GM21381 (cell line): ENCODE measurements around the gene XPC.

Source experiments
- ATAC-seq: cut with Tn5 transposase; IDR thresholded peaks from one replicate; pipeline ENCODE4 v1.9.1; 2021; ENCODE audit warnings: mild to moderate bottlenecking, moderate library complexity; ENCODE audit not compliant: unreplicated experiment

XPC gene

GRCh38 chr3:14135581-14135980 is 42.8 kb downstream of the XPC start:
- no peak for ATAC-seq

GRCh38 chr3:14134291-14134690 is 44.1 kb downstream of the XPC start:
- ATAC-seq: no peak

GRCh38 chr3:14133876-14134275 is 44.5 kb downstream of the XPC start:
- ATAC-seq: no peak

- ATAC-seq: no peak
Measured at GRCh38 chr3:14133188-14133800, 45.1 kb downstream of the XPC start.

GRCh38 chr3:14132689-14133088 is 45.7 kb downstream of the XPC start:
- ATAC-seq: no peak

- ATAC-seq: no peak
Measured at GRCh38 chr3:14132120-14132519, 46.3 kb downstream of the XPC start.

- ATAC-seq: no peak
Measured at GRCh38 chr3:14131134-14131533, 47.3 kb downstream of the XPC start.

- ATAC-seq: no peak
Measured at GRCh38 chr3:14130707-14131106, 47.7 kb downstream of the XPC start.

- ATAC-seq: no peak
Measured at GRCh38 chr3:14130230-14130629, 48.2 kb downstream of the XPC start.

- ATAC-seq: no peak
Measured at GRCh38 chr3:14129296-14129695, 49.1 kb downstream of the XPC start.

GRCh38 chr3:14128724-14129123 is 49.7 kb downstream of the XPC start:
- no peak for ATAC-seq

- no peak for ATAC-seq
Measured at GRCh38 chr3:14127516-14128161, 50.8 kb downstream of the XPC start.

GRCh38 chr3:14126887-14127505 is 51.4 kb downstream of the XPC start:
- no peak for ATAC-seq

GRCh38 chr3:14126017-14126886 is 52.1 kb downstream of the XPC start:
- ATAC-seq: no peak

- peak; percentile 28 for ATAC-seq
Measured at GRCh38 chr3:14125193-14126016, 53.0 kb downstream of the XPC start.

GRCh38 chr3:14124615-14125192 is 53.7 kb downstream of the XPC start, which contains the start of the genes CHCHD4 and TMEM43:
Gene CHCHD4 (minus strand): TSS chr3:14124870. CDS start chr3:14124676, 194 bp downstream.
Gene TMEM43 (plus strand): TSS chr3:14125052. CDS start chr3:14125194, 142 bp downstream.
- ATAC-seq: peak; percentile 84

- peak; percentile 42 for ATAC-seq
Measured at GRCh38 chr3:14124223-14124614, 54.2 kb downstream of the XPC start.

GRCh38 chr3:14123308-14124222 is 54.8 kb downstream of the XPC start:
- no peak for ATAC-seq

GRCh38 chr3:14122301-14122700 is 56.1 kb downstream of the XPC start:
- ATAC-seq: no peak
